ENCODE measurements around the gene TENM3. TPM values are rescaled to one million over a fixed set of nuclear protein-coding genes. Genes with fewer than 3 reads are reported as not detected.

Gene TENM3
- total and polyA plus RNA-seq, 2 of the 8 experiments (the other 6 are each of a cell fraction or from before 2014, with no cell fraction given), result 36.9 to 69.3 TPM

DNA sequence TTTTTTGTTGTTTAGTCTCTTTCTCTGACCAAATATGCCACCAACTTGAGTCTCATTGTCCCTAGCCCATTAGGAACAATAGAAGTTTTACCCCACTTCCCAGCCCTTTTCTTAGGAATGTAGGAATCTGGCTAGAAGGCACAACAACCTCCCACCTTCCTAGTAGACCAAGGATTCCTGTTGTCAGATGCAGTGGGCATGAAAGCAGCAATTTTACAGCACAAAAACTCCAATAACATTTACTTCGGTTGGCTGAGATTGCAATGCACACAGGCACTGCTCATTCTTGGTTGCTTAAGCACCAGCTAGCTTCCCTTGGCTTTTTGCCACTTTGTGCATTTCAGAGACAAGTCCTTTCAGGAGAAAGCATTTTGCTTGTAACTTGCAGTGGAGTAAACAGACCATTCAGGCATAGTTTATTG lies 312.8 kb downstream of the TENM3 start (continued):
- TF ChIP-seq NANOG (IDR thresholded peaks at IDR 0.05; ENCODE audit: insufficient read depth, low read depth, low read length, poor library complexity, severe bottlenecking) (no peak), TEAD4 (IDR thresholded peaks at IDR 0.05; ENCODE audit: low read depth, low read length) (peak; percentile 79), NRF1 (IDR thresholded peaks at IDR 0.05; ENCODE audit: low read depth, low read length) (no peak), CHD1 (IDR thresholded peaks at IDR 0.05; ENCODE audit: low read depth, low read length) (no peak), SIN3A (conservative IDR thresholded peaks at IDR 0.05 in 1 of 2, IDR thresholded peaks at IDR 0.05 in 1 of 2; ENCODE audit: low read depth in 1 of 2, low read length in 2 of 2) (no peak), SRF (IDR thresholded peaks at IDR 0.05; ENCODE audit: low read depth, low read length) (no peak), BCL11A (IDR thresholded peaks at IDR 0.05; ENCODE audit: low read depth in 2 of 2, low read length in 2 of 2) (no peak), HDAC2 (IDR thresholded peaks at IDR 0.05; ENCODE audit: borderline replicate concordance in 1 of 2, low read depth in 2 of 2, low read length in 2 of 2) (peak in 1 of 2 experiments; percentile 56; a peak in 1 of 4 replicates)
- TF ChIP-seq, protein P1, sequence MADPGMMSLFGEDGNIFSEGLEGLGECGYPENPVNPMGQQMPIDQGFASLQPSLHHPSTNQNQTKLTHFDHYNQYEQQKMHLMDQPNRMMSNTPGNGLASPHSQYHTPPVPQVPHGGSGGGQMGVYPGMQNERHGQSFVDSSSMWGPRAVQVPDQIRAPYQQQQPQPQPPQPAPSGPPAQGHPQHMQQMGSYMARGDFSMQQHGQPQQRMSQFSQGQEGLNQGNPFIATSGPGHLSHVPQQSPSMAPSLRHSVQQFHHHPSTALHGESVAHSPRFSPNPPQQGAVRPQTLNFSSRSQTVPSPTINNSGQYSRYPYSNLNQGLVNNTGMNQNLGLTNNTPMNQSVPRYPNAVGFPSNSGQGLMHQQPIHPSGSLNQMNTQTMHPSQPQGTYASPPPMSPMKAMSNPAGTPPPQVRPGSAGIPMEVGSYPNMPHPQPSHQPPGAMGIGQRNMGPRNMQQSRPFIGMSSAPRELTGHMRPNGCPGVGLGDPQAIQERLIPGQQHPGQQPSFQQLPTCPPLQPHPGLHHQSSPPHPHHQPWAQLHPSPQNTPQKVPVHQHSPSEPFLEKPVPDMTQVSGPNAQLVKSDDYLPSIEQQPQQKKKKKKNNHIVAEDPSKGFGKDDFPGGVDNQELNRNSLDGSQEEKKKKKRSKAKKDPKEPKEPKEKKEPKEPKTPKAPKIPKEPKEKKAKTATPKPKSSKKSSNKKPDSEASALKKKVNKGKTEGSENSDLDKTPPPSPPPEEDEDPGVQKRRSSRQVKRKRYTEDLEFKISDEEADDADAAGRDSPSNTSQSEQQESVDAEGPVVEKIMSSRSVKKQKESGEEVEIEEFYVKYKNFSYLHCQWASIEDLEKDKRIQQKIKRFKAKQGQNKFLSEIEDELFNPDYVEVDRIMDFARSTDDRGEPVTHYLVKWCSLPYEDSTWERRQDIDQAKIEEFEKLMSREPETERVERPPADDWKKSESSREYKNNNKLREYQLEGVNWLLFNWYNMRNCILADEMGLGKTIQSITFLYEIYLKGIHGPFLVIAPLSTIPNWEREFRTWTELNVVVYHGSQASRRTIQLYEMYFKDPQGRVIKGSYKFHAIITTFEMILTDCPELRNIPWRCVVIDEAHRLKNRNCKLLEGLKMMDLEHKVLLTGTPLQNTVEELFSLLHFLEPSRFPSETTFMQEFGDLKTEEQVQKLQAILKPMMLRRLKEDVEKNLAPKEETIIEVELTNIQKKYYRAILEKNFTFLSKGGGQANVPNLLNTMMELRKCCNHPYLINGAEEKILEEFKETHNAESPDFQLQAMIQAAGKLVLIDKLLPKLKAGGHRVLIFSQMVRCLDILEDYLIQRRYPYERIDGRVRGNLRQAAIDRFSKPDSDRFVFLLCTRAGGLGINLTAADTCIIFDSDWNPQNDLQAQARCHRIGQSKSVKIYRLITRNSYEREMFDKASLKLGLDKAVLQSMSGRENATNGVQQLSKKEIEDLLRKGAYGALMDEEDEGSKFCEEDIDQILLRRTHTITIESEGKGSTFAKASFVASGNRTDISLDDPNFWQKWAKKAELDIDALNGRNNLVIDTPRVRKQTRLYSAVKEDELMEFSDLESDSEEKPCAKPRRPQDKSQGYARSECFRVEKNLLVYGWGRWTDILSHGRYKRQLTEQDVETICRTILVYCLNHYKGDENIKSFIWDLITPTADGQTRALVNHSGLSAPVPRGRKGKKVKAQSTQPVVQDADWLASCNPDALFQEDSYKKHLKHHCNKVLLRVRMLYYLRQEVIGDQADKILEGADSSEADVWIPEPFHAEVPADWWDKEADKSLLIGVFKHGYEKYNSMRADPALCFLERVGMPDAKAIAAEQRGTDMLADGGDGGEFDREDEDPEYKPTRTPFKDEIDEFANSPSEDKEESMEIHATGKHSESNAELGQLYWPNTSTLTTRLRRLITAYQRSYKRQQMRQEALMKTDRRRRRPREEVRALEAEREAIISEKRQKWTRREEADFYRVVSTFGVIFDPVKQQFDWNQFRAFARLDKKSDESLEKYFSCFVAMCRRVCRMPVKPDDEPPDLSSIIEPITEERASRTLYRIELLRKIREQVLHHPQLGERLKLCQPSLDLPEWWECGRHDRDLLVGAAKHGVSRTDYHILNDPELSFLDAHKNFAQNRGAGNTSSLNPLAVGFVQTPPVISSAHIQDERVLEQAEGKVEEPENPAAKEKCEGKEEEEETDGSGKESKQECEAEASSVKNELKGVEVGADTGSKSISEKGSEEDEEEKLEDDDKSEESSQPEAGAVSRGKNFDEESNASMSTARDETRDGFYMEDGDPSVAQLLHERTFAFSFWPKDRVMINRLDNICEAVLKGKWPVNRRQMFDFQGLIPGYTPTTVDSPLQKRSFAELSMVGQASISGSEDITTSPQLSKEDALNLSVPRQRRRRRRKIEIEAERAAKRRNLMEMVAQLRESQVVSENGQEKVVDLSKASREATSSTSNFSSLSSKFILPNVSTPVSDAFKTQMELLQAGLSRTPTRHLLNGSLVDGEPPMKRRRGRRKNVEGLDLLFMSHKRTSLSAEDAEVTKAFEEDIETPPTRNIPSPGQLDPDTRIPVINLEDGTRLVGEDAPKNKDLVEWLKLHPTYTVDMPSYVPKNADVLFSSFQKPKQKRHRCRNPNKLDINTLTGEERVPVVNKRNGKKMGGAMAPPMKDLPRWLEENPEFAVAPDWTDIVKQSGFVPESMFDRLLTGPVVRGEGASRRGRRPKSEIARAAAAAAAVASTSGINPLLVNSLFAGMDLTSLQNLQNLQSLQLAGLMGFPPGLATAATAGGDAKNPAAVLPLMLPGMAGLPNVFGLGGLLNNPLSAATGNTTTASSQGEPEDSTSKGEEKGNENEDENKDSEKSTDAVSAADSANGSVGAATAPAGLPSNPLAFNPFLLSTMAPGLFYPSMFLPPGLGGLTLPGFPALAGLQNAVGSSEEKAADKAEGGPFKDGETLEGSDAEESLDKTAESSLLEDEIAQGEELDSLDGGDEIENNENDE (IDR thresholded peaks at IDR 0.05; ENCODE audit: insufficient replicate concordance, low read length), result peak; percentile 64
